Left ventricle myocardium superior (tissue), 1 donor: ENCODE measurements around the gene ZNF592. TPM values are rescaled to one million over a fixed set of nuclear protein-coding genes. Genes with fewer than 3 reads are reported as not detected.

ENCODE experiments used
- ATAC-seq: fragments of 200-7000 bp; cut with Tn5 transposase; one replicate; pipeline ENCODE4 v1.9.1; 2020; ENCODE audit warnings: mild to moderate bottlenecking, moderate library complexity
- DNase-seq: peaks from one replicate; pipeline ENCODE4 v3.0.0-alpha.2; 2020
- intact Hi-C: fragments of 100-400 bp; cut with micrococcal nuclease; formaldehyde crosslinking; loops from one replicate; pipeline ENCODE4 v1.11.0; 2022
- total RNA-seq: library from RNA; stranded (reverse); fragmentation: NEBNext Ultra II Directional; extraction: Animal tissue kit (Norgen Biotek cat#: 25700); gene quantifications from one replicate; pipeline ENCODE4 v1.2.1, GENCODE V29; 2021
- donor health status: DM: no; HTN: yes; CAD: no; lungs with severe emphysema.

Gene ZNF592
- total RNA-seq, 1 donor from 2014 or later = 20.0 TPM

DNA sequence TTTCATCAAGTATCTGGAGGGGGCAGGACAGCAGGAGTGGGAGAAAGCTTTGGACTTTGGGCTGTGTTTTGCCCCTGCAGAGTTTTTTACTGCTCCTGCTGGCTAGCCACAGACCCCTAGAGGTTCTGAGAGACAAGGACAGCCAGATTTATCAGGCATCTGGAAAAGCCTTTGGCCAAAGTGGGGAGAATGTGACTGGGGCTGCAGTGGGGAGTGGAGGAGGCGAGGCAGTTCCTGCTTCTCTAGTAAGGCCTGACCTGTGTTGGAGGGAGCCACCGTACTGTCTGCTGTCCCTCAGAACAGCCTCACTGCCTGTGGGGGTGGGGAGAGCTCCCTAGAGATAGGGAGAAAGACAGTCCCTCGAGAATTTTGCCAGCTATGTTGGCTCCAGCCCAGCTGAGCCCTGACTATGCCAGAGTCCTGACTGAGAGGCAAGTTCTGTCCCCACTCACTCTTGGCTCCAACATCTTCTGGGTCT lies 70.9 kb downstream of the ZNF592 start:
- DNase-seq = peak; percentile 85
- intact Hi-C loops = no loop called here
- peak; percentile 52 for ATAC-seq

DNA sequence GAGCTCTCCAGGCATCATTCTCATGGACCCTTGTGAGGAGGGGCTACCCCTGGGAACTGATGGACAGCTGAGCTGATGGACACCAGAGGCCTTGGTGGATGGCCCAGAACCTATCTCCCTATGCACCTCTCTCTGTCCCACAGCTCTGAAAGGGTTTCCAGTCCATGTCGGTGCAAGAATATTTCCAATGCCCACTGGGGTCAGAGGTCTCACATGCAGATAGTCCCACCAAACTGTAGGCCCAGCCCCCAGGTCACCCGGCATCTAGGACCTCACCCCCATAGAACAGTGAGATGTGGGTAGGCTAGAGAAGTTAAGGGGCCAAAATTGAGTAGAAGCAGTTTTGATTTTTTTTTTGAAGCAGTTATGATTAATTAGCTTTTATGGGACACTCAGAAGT lies 71.4 kb downstream of the ZNF592 start:
- ATAC-seq (no peak), DNase-seq (no peak)
- intact Hi-C loops = no loop called here

DNA sequence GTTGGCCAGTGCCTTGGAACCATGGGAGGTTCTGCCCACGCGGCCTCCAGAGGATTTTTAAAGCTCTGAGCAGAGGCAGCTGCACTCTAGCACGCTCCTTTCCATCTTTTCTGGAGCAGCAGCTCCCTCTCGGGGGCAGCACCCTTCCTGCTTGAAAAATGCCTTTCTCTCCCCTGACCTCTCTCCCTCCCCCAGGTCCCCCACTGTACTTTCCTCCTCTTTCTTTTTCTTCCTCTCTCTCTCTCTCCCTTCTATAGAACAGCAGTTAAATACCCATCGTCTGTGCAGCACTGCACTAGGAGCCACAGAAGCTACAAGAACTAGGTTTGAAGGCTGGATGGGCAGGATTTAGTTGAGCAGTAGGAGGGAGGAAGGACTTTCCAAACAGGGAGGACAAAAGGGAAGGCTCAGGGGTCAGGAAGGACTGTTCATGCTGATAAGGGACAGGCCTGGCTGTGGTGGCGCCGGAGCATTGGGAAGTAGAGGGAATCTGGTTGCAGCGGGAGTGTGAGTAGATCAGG lies 73.2 kb downstream of the ZNF592 start:
- intact Hi-C loops = no loop called here
- DNase-seq = peak; percentile 63
- ATAC-seq = no peak

DNA sequence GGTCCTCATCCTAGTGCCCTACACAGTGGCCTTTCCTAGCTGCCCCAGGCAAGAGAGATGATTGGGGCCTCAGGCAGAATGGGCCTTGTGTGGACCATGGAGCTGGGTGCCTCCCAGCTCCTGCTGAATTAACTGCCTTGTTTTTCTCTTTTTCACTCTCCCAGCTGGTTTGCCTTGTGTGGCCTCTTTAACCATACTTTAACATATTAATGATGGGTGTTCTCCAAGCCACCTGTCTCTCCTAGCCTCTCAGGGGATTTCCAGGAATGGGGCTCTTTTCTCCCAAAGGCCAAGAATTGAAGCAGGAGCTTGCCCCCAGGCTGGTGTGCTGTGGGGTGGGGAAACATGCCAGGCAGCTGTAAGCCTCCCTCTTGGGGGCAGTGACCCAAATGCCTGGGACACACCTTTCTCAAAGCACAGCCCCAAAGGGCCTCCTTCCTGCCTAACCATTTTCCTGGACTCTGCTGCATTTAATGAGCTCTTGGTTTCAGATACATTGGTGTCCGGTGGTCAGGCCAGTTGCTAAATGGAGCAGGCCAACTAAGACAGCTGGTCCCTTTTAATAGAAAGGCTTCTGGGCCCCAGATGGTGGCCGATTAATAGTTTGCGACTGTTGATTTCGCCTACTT lies 74.4 kb downstream of the ZNF592 start:
- DNase-seq (no peak), ATAC-seq (peak; percentile 17)
- intact Hi-C loops = no loop called here

DNA sequence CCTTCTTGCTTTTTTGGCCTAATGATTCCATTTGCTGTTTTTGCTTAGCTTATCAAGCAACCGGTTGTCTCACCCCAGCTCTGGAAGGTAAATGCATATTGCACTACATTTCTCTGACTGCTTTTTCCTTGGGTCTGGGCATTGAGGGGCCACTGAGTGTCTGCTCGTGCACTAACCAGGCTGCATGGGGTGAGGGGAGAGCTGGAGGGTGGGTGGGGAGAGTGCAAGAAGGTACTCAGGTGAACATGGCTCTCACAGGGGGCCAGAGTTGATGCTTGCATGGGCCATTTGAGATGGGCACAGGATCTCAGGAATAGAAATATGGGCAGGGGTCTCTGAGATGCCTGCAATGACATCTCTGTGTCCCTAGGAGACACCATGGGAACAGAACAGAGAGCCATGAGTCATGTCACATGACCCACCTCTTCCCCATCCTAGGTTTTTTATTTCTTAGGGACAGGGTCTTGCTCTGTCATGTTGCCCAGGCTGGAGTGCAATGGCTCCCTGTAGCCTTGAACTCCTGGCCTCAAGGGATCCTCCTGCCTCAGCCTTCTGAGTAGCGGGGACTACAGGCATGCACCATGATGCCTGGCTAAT lies 75.0 kb downstream of the ZNF592 start:
- intact Hi-C loops = no loop called here
- ATAC-seq (no peak), DNase-seq (no peak)

DNA sequence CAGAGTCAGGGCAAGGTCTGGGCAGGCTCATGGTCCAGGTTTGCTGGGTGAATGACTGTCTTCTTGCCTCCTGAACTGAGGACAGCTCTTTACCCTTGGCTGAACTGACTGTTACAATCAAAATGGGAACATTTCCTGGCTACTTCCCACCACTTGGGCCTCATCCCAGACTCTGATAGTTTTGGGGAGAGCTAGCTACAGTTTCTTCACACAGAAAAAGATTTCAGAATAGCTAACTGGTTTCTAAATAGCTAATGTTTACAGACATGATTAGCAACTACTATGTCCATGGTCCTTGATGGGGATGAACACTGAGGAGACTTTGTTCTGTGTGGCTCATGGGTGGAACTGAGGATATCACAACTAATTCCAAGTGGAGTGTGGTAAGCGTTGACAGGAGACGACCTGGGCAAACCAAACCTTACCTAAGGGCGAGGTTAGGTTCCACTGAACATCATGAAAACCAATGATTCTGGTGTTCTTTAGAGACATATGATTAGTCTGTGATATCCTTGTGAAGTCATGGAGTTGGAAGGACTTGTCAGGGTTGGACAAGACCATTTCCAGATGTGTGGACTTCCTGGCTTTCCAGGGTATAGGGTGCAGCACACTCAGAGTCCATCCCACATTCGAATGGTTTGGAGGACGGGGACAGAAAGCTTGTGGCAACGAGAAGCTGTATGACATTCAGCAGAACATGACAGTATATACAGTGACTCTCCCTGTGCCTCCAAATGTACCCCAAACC lies 76.0 kb downstream of the ZNF592 start:
- intact Hi-C loops = no loop called here
- ATAC-seq (peak; percentile 60), DNase-seq (peak; percentile 54)

DNA sequence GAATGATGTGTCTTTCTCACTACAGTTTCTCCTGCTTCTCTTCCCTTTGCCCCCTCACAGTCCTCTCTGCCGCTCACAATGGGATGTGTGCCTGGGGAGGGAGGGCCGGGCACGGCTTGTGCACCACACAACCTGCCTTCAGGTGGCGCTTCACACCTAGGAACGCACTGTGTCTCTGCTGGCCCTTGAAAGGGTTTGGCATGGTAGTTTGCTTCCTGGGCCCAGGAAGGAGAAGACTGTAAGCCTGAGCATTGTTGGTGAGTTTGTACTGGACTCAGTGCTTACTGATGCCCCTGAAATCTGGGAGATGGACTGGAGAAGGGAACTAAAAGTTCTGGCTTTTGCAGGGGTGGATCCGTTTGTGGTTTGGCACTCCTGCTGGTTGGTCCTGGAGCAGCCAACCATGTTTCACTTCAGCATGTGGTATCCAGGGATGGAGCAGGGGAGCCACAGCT lies 78.0 kb downstream of the ZNF592 start:
- peak; percentile 7 for ATAC-seq
- intact Hi-C loops = no loop called here
- DNase-seq = peak; percentile 54

DNA sequence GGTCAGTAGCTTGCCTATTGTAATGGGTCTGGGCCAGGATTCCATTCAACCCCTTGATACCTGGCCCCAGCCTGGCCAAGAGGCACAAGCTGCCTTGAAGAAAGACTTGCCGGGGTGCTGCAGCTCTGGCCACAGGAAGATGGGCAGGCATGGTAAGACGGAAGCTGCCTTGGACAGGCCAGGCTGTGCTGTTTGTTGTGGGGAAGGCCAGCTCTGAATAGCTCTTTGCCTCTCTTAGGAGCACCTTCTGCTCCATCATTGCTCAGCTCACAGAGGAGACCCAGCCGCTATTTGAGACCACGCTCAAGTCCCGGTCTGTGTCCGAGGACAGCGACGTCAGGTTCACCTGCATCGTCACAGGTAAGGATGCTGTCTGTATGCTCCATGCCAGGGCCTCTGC lies 78.9 kb downstream of the ZNF592 start:
- DNase-seq = no peak
- ATAC-seq = no peak
- intact Hi-C loops = no loop called here

DNA sequence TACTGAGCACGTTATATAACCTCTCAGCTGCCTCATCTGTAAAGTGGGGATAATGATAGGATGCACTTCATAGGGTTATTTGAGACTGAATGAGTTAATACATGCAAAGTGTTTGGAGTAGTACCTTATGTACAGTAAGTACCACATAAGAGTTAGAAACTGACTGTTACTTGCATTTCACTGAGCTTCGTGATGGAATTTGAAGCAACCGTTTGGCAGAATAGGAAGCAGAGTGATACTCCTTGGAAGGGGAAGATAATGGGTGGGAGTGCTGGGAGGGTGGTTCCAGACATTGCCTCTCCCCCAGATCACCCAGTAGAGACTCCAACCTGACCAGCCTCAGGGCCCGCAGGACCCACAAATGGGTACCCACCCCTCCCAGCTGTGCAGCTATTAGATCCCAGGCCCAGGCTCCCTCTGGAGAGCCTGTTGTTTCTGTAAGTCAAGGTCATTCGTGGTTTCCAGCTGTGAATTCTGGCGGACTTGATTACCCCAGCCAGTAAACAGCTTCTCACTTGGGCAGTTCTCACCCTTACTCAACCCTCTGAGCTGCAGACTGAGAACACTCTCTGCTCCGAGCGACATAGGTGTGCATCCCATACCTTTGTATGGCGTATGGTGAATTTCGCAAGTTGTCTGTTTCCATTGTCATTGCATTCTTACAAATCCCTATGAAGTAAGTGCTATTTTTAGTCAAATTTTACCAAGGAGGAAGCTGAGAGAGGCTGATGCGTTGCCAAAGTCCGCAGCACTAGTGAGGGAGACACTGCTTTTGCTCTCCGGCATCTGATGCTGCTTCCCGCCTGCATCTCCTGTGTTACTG lies 79.9 kb downstream of the ZNF592 start:
- DNase-seq = peak; percentile 64
- intact Hi-C loops = no loop called here
- ATAC-seq = peak; percentile 48

DNA sequence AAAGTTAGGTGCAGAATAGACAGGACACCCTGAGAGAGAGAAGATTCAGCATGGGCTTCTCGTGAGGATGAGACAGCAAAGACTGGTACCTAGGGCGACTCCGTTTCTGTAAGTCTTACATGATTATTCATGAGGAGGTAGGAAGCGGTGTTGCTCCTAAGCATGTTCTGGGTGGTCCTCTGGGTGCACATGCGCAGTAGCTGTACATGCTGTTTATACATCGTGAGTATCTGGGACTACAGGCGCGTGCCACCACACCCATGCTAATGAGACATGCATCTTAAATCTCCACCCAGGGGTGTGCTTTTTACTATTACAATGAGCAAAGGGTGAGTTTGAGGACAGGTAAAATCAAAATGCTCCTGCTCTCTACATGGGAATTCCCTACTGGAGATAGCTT lies 81.0 kb downstream of the ZNF592 start:
- ATAC-seq (no peak), DNase-seq (no peak)
- intact Hi-C loops = no loop called here

DNA sequence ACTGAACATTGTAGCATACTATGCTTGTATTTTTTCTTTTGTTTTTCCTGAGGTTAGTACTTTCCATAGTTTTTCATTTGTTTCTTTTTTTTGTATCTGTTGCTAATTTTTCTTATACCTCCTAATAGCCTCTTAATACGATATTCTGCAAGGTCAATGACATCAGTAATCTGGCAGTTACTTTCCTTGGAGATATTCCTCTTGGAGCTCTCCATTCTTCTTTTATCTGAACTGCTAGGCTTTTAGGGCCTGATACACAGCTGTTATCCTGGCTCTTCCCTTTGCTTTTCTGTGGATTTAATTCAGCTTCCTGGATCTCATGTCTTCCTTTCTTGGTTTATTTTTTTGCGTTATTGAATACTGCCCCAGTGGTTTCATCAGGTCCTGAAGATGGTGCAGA lies 81.6 kb downstream of the ZNF592 start:
- ATAC-seq = peak; percentile 4
- intact Hi-C loops = no loop called here
- no peak for DNase-seq

DNA sequence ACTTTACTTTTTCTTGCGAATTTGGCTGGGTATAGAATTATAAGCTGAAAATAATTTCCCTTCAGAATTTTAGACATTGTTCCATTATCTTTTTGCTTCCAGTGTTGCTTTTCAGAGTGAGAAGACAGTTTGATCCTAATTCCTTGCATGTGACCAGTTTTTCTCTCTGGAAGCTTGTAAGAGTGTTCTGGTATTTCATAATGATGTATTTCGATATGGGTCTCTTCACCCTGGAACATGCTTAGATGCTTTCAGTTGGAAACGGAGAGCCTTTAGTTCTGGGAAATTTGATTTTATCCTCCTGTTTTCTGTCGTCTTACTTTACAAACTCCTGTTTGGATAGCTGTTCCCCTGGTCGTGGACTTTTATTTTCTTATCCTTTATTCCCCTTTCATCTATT lies 82.6 kb downstream of the ZNF592 start:
- intact Hi-C loops = no loop called here
- DNase-seq = no peak
- no peak for ATAC-seq

DNA sequence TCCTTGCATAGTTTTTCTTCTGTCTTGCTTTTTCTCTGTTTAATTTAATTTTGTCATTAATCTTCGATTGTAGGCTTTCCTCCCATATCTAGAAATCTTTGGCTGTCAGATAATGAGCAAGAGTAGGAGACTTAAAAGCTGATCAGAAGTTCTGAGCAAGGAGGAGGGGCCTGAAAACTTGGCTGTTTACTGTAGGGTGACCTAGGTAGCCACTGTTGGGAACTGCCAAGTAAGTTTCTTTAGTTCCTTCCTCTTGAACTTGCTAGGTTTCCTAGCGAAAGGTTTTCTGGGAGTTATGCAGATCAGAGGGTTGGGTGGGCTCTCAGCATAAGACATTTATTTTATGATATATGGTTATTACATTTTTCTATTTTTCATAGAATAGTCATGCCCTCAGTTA lies 83.2 kb downstream of the ZNF592 start:
- ATAC-seq (no peak), DNase-seq (no peak)
- intact Hi-C loops = no loop called here

DNA sequence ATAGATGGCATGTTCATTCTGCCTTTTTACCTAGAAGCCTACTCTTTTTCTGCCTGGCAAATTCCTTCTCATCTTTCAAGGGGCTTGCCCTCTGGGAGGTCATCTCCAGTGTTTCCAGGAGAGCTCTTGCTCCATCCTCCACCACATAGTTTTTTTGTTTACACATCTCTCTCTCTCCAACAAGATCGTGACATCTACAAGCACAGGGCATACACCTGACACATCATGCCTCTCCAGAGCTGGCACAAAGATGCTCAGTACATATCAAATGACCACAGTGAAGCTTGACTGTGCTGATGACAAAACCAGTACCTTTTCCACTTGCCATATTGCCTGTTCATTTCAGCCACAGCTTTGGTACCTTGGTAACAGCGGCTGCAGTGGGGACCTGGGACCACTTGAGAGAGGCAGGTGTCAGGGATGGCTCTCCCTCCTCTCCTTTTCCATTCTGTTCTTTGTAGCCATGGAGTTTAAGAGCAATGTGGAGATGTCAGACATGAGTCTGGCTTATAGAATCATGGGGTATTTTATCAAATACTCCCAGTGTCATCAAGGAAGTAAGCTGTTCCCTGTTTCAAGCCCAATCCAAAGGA lies 84.2 kb downstream of the ZNF592 start:
- no peak for ATAC-seq

DNA sequence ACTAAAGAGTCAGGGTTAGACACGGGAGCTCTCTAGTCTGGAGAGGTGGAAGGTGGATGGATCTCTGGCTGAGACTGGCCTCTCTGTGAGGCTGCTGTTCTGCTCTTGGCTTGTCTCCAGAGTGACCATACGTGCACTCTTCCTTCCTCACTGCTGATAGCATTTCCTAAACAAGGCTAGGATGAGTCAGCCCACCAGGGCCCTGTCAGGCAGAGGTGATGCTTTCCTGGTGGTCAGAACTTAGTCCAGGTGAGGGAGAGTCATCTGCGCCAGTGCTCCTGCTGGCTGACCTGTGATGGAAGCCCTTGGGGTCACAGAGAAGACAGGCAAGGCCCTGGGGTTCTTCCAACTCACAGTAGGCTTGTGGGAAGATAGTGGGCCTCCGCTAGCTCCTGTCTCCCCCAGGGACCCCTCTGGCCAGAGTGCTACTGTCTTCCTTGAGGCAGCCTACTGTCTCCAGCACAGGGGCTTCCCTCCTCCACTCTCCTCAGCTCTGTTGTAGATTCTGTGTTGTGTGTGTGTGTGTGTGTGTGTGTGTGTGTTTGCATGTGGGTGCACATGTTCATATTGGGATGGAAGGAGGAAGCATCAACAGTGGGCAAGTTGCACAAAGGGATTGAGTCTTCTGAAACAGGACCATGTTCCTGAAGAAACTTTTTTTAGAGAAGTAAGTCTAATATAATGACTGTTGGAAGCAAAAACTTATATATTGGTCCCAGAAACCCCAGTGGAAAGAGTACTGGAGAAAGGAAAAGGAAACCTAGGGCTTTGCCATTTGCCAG lies 85.2 kb downstream of the ZNF592 start:
- intact Hi-C loops = no loop called here
- ATAC-seq (peak; percentile 15), DNase-seq (peak; percentile 28)

More for the DNA sequence above, 84.2 kb downstream of the ZNF592 start:
- intact Hi-C loops = no loop called here
- DNase-seq = no peak

DNA sequence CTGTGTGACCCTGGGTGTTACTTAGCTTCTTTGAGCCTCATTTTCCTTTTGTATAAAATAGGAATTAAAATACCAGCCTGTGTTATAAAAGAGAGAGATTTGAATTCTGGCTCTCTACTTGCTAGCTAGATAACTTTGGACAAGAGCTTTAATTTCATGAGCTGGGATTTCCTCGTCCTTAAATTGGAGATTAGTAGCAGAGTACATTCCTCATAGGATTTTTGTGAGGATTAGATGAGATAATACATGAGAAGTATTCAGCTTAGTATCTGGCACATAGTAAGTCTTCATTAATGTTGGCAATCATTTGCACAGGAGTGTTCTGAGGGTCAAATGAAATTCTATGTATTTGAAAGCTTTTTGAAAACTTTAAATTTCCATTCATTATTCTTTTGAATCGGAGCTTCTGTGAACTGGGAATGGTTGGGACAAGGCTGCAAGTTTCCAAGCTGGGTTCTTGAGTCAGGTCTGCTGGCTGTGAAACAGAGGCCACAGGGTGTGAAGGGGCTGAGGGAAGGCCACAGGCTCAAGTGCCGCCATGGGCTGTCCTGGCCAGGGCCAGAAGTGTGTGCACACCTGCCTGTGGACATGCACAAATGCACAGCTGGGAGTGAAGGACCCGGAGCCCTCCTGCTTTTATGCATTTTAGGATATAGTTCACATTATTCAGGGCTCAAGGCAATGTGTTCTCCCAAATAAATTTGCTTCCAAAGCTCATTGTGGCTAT lies 86.0 kb downstream of the ZNF592 start:
- no peak for ATAC-seq
- peak; percentile 32 for DNase-seq
- intact Hi-C loops = no loop called here

DNA sequence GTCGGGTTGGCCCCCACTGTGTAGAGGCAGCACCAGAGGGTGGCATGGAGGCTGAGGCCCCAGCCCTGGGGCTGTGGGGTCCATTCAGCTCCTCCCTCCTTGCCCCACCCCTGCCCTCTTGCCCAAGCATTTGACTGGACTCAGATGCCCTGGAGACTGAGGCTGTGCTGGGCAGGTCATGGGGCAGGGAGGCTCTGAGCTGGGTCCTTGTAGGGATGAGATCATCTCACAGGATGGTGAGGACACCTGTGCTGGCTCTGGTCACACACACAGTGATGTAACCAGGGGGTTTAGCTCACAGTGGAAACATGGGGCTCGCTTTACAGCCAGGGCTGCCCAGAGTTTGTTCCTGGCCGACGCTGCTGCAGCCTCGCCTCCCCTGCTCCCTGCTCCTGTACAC lies 86.6 kb downstream of the ZNF592 start:
- intact Hi-C loops = no loop called here
- ATAC-seq (peak; percentile 10), DNase-seq (peak; percentile 30)
